Karpas-422 (cell line): ENCODE results near the gene RAP1B. TPM values are rescaled to one million over a fixed set of nuclear protein-coding genes. Genes with fewer than 3 reads are reported as not detected.
A peak's percentile ranks its signal among the peaks of the same experiment; 100 is the strongest.

Experiments used
- DNase-seq: peaks from one replicate; pipeline ENCODE4 v3.0.0-alpha.2; 2015
- H2AFZ ChIP-seq: fragments of 200-600 bp; sonication (generic); 2 replicates; pipeline ENCODE4 v1.6.1; 2014; ENCODE audit warnings: antibody characterized with exemption, low read length, mixed read lengths
- H3K27ac ChIP-seq: fragments of 200-600 bp; sonication (generic); 2 replicates; pipeline ENCODE4 v1.5.1; 2014; ENCODE audit warnings: mild to moderate bottlenecking, low read length, moderate library complexity
- H3K27me3 ChIP-seq: fragments of 200-600 bp; sonication (generic); 2 replicates; pipeline ENCODE4 v1.6.1; 2014; ENCODE audit warnings: low read length, mixed read lengths
- H3K36me3 ChIP-seq: fragments of 200-600 bp; sonication (generic); 2 replicates; pipeline ENCODE4 v1.6.1; 2014; ENCODE audit warnings: low read length, mixed read lengths; ENCODE audit not compliant: insufficient read depth
- H3K4me1 ChIP-seq: fragments of 200-600 bp; sonication (generic); 2 replicates; pipeline ENCODE4 v1.6.1; 2014; ENCODE audit warnings: mild to moderate bottlenecking, low read length, mixed read lengths
- H3K4me2 ChIP-seq: fragments of 200-600 bp; sonication (generic); 2 replicates; pipeline ENCODE4 v1.6.1; 2014; ENCODE audit warnings: low read length, low read depth, mild to moderate bottlenecking; ENCODE audit not compliant: poor library complexity, severe bottlenecking
- H3K4me3 ChIP-seq: fragments of 200-600 bp; sonication (generic); 2 replicates; pipeline ENCODE4 v1.5.1; 2014; ENCODE audit warnings: mild to moderate bottlenecking, antibody characterized with exemption, low read length, mixed read lengths
- H3K79me2 ChIP-seq: fragments of 200-600 bp; sonication (generic); 2 replicates; pipeline ENCODE4 v1.6.1; 2014; ENCODE audit warnings: mild to moderate bottlenecking, low read length, mixed read lengths
- H3K9ac ChIP-seq: fragments of 200-600 bp; sonication (generic); 2 replicates; pipeline ENCODE4 v1.6.0; 2014; ENCODE audit warnings: low read length
- H3K9me2 ChIP-seq: fragments of 200-600 bp; sonication (generic), shearing (Covaris generic); replicated peaks from 2 replicates; pipeline ENCODE4 v1.6.0; 2014; ENCODE audit warnings: mild to moderate bottlenecking, low read length, moderate library complexity; ENCODE audit not compliant: insufficient read depth
- H3K9me3 ChIP-seq: fragments of 300-700, 200-600 bp; sonication (generic); 2 replicates; pipeline ENCODE4 v1.6.1; 2014; ENCODE audit warnings: low read length, mixed read lengths
- H4K20me1 ChIP-seq: fragments of 200-600 bp; sonication (generic); 2 replicates; pipeline ENCODE4 v1.6.1; 2014; ENCODE audit warnings: mild to moderate bottlenecking, antibody characterized with exemption, low read length, low read depth; ENCODE audit not compliant: insufficient read depth
- total RNA-seq: library from RNA; depleted of rRNA; stranded (reverse); fragments of >200 nt; shearing (Covaris generic); gene quantifications from 2 replicates; pipeline ENCODE4 v1.2.3, GENCODE V29; 2014; ENCODE audit warnings: low replicate concordance

RAP1B gene
- total RNA-seq, 1 experiment from 2014 or later, result 153 TPM

DNA sequence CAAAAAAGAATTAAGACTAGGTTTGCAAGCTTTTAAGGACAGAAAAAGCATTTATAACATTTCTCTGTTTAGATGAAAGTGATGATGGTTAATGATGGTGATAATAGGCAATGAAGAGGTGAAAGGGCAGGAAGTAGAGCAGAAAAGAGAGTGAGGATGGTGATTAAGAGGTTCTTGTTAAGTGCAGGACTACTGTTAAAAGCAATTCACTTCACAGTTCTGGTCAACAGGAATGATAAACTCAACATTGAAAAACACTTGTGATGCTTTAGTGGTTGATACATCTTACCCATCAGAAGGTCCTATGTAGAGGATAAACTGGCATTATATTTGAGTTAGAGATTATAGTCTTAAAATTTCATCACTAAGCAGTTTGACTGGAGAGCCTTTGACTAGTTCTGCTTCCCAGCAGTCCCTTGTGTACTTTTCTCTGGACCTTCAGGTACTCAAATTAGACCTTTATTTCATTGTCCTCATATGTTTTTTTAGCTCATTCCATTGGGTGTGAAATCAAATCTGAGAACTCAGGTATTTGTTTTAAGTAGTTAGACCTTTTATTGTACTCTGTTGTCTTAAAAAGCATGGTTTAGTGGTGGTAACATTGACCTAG lies 10.9 kb downstream of the RAP1B start:
- no peaks in the 10 kb centered on the region for H3K27me3 ChIP-seq
- H3K36me3 ChIP-seq, result peaks cover 27% of the 10 kb centered on the region
- peaks cover 24% of the 10 kb centered on the region; the same call in 1 of the 2 replicates for H4K20me1 ChIP-seq
- peak overlapping the region; percentile 62 for H3K4me2 ChIP-seq
- no peaks in the 10 kb centered on the region for H3K9me3 ChIP-seq
- peaks cover 63% of the 10 kb centered on the region for H3K4me1 ChIP-seq
- H3K9me2 ChIP-seq, result no peaks in the 10 kb centered on the region
- peaks cover 100% of the 10 kb centered on the region for H3K79me2 ChIP-seq
- no peak overlapping the region for H2AFZ ChIP-seq
- peak overlapping the region; percentile 85 for H3K27ac ChIP-seq
- peak overlapping the region; percentile 41 for H3K9ac ChIP-seq
- peak overlapping the region; percentile 41 for H3K4me3 ChIP-seq
- DNase-seq, result no peak

DNA sequence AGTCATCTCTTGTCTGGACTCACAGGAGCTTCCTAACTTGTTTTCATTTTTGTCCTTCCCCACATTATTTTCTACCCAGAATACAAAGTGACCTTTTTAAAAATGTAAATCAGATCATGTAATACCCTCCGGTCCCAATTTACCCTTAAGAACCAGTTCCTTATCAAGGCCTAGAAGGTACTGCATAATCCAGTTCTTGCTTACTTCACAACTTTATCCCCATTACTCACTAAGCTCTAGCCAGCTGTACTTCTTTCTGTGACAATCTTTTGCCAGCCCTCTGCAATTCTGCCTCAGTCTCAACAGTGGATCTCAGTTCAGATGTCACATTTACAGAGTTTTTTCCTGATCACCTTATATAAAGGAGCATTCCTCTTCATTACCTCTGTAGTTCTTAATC lies 11.6 kb downstream of the RAP1B start:
- Histone ChIP-seq H3K36me3 (peaks cover 34% of the 10 kb centered on the region), H3K27me3 (no peaks in the 10 kb centered on the region), H3K27ac (peak overlapping the region; percentile 85), H3K9me2 (no peaks in the 10 kb centered on the region), H3K9ac (peak overlapping the region; percentile 41), H3K4me1 (peaks cover 58% of the 10 kb centered on the region), H4K20me1 (peaks cover 23% of the 10 kb centered on the region; the same call in 1 of the 2 replicates), H2AFZ (no peak overlapping the region), H3K4me2 (peak overlapping the region; percentile 62), H3K79me2 (peaks cover 100% of the 10 kb centered on the region), H3K4me3 (peak overlapping the region; percentile 41), H3K9me3 (no peaks in the 10 kb centered on the region; the same call in 1 of the 2 replicates)
- peak; percentile 55 for DNase-seq

DNA sequence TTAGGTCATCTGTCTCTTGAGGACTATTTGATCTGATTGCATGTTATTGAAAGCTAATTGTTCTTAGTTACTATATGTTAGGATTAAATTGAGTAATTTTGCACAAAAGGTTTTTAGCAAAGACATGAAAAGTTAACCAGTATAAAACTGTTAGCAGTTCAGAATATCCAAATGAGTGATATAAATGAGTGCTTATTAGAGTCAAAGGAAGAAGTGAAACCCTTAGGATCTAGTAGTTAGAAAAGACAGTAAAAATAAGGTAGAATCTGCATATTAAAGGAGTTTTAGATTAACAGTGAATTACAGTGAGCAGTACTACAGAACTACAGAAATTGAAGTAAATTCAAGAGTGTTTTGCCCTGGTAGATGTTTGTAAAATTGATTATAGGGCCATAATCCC lies 12.4 kb downstream of the RAP1B start:
- Histone ChIP-seq H3K4me2 (peak overlapping the region; percentile 62), H3K9ac (peak overlapping the region; percentile 41; the same call in 1 of the 2 replicates), H3K27me3 (no peaks in the 10 kb centered on the region), H3K79me2 (peaks cover 100% of the 10 kb centered on the region), H3K9me3 (no peaks in the 10 kb centered on the region; the same call in 1 of the 2 replicates), H3K36me3 (peaks cover 40% of the 10 kb centered on the region), H3K4me3 (peak overlapping the region; percentile 41), H4K20me1 (peaks cover 23% of the 10 kb centered on the region; the same call in 1 of the 2 replicates), H2AFZ (no peak overlapping the region), H3K4me1 (peaks cover 52% of the 10 kb centered on the region), H3K9me2 (no peaks in the 10 kb centered on the region), H3K27ac (peak overlapping the region; percentile 85)
- peak; percentile 57 for DNase-seq

DNA sequence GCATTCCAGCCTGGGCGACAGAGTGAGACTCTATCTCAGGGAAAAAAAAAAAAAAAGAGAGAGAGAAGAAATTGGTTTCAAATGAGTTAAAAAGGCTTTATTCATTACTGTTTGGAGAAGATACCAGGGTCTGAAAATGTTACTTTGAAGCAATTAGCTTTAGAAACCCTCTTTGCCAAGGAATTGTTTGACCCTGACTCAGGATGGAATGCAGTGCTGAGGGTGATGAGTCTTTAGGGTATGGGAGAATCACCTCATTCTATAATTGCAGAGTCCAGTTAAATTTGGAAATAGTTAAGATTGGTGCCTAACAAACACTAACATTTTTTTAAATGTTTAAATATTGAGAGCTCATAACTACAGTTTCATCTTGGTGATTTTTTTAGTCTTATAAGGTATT lies 13.3 kb downstream of the RAP1B start:
- no peak overlapping the region for H2AFZ ChIP-seq
- H4K20me1 ChIP-seq, result peaks cover 23% of the 10 kb centered on the region; the same call in 1 of the 2 replicates
- H3K36me3 ChIP-seq, result peaks cover 40% of the 10 kb centered on the region
- no peaks in the 10 kb centered on the region for H3K9me2 ChIP-seq
- no peaks in the 10 kb centered on the region for H3K27me3 ChIP-seq
- H3K4me1 ChIP-seq, result peaks cover 52% of the 10 kb centered on the region
- no peak overlapping the region for H3K9ac ChIP-seq
- H3K4me3 ChIP-seq, result no peak overlapping the region
- DNase-seq, result no peak
- peaks cover 100% of the 10 kb centered on the region for H3K79me2 ChIP-seq
- H3K9me3 ChIP-seq, result no peaks in the 10 kb centered on the region; the same call in 1 of the 2 replicates
- no peak overlapping the region for H3K27ac ChIP-seq
- H3K4me2 ChIP-seq, result no peak overlapping the region

DNA sequence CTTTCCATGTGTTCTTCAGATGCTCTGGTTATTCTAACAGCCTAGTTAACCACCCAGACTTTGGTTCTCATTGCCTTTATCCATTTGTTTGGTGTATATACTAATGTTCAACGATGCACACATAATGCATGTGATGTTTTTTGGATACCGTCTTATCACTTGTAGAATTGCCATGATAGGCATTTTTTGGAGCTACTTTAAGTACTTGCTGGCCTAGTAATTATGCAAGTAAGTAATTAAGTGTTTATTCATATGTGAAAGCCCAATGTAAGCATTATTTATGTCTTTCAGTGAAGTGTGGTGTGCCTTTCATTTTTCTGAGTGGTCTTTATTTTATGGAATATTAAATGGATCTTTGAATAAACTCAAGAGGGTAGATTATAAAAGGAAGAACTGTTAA lies 14.2 kb downstream of the RAP1B start:
- H3K79me2 ChIP-seq, result peaks cover 100% of the 10 kb centered on the region
- H4K20me1 ChIP-seq, result peaks cover 23% of the 10 kb centered on the region; the same call in 1 of the 2 replicates
- H3K27ac ChIP-seq, result no peak overlapping the region
- peaks cover 40% of the 10 kb centered on the region for H3K36me3 ChIP-seq
- peaks cover 52% of the 10 kb centered on the region for H3K4me1 ChIP-seq
- no peaks in the 10 kb centered on the region for H3K9me2 ChIP-seq
- no peak overlapping the region for H2AFZ ChIP-seq
- peak; percentile 10 for DNase-seq
- no peaks in the 10 kb centered on the region for H3K27me3 ChIP-seq
- H3K4me2 ChIP-seq, result no peak overlapping the region
- H3K9me3 ChIP-seq, result no peaks in the 10 kb centered on the region; the same call in 1 of the 2 replicates
- H3K4me3 ChIP-seq, result no peak overlapping the region
- H3K9ac ChIP-seq, result no peak overlapping the region

DNA sequence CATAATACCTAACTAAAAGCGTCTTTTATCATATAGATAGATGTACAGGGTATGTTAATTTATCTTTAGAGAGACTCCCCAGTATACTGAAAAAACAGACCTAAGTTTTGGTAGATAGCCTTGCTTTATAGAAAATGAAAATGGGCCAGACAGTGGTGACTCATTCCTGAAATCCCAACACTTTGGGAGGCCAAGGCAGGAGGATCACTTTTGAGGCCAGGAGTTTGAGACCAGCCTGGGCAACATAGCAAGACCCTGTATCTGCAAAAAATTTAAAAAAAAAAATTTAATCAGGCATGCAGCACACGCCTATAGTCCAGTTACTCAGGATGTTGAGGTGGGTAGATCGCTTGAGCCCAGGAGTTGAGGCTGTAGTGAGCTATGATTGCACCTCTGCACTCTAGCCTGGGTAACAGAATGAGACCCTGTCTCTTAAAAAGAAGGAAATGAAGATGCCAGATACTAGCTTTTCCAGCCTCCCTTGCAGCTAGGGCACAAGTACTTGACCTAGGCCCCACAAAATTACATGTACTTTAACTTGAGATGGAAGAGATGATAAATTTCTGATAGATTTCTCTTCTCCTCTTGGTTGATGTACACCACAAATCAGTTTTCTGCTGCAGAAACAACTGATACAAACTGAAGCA lies 17.1 kb downstream of the RAP1B start:
- Histone ChIP-seq H3K79me2 (peaks cover 100% of the 10 kb centered on the region), H3K4me2 (no peak overlapping the region), H3K4me1 (peaks cover 53% of the 10 kb centered on the region), H3K9me3 (no peaks in the 10 kb centered on the region; the same call in 1 of the 2 replicates), H3K27me3 (no peaks in the 10 kb centered on the region), H3K27ac (no peak overlapping the region), H3K9ac (no peak overlapping the region), H4K20me1 (0 out of 2 replicates have a peak, but pooled peaks cover 6% of the 10 kb centered on the region), H3K36me3 (peaks cover 40% of the 10 kb centered on the region), H3K9me2 (no peaks in the 10 kb centered on the region), H2AFZ (no peak overlapping the region), H3K4me3 (no peak overlapping the region)
- no peak for DNase-seq

DNA sequence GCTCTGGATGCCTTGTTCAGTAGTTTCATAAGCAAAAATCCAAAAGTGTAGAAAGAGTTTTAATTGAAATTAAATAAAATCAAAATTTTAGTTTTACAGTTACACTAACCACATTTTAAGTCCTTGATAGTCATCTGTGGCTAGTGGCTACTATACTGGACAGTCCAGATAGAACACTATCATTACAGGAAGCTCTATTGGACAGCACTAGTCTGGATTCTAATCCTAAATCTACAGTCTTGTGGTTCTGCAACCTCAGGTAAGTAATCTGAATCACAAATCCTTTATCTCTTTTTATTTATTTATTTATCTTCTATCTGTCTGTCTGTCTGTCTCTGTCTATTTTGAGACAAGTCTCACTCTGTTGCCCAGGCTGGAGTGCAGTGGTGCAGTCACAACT lies 18.0 kb downstream of the RAP1B start:
- H3K36me3 ChIP-seq, result peaks cover 38% of the 10 kb centered on the region
- H3K4me1 ChIP-seq, result peaks cover 54% of the 10 kb centered on the region
- no peaks in the 10 kb centered on the region for H3K9me2 ChIP-seq
- no peaks in the 10 kb centered on the region; the same call in 1 of the 2 replicates for H3K9me3 ChIP-seq
- H3K4me2 ChIP-seq, result peak overlapping the region; percentile 11
- no peak for DNase-seq
- peaks cover 100% of the 10 kb centered on the region for H3K79me2 ChIP-seq
- no peak overlapping the region for H2AFZ ChIP-seq
- H3K4me3 ChIP-seq, result no peak overlapping the region
- H3K27ac ChIP-seq, result peak overlapping the region; percentile 81
- no peaks in the 10 kb centered on the region for H3K27me3 ChIP-seq
- 0 out of 2 replicates have a peak, but pooled peaks cover 10% of the 10 kb centered on the region for H4K20me1 ChIP-seq
- no peak overlapping the region for H3K9ac ChIP-seq

DNA sequence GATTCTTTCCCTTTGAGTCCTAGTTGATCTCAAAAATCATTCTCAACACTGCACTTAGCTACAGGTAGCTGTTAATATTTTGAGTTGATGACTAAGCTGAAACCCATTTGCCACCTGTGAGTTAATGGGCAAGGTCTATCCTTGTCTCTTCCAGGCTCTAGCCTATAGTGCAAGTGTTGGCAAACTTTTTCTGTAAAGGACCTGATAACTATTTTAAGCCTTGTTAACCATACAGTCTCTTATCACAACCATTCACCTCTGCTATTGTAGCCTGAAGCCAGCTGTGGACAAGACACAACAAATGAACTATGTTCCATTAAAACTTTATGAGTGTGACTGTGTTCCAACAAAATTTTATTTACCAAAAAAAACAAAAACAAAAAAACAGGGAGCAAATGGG lies 19.4 kb downstream of the RAP1B start:
- Histone ChIP-seq H3K27ac (peak overlapping the region; percentile 81), H2AFZ (no peak overlapping the region), H3K27me3 (no peaks in the 10 kb centered on the region), H3K36me3 (peaks cover 31% of the 10 kb centered on the region), H3K4me1 (peaks cover 68% of the 10 kb centered on the region), H3K79me2 (peaks cover 100% of the 10 kb centered on the region), H3K4me2 (peak overlapping the region; percentile 16), H3K9me2 (no peaks in the 10 kb centered on the region), H3K4me3 (no peak overlapping the region), H4K20me1 (0 out of 2 replicates have a peak, but pooled peaks cover 4% of the 10 kb centered on the region), H3K9ac (no peak overlapping the region), H3K9me3 (no peaks in the 10 kb centered on the region; the same call in 1 of the 2 replicates)
- no peak for DNase-seq
